Stimulated activated CD8-positive, alpha-beta memory T cell treated with anti-CD3 and anti-CD28 coated beads, Interleukin-4, amount 100 ng/mL, for 4 hours (primary cell): ENCODE results near the gene TRAPPC2L.
"Not testable (repeated sequence)": the region's sequence is repeated elsewhere in the genome, so short reads cannot be mapped to it uniquely, and the experiment has no call there.

ENCODE experiments used
- DNase-seq, 2 donors: peaks; one replicate each; pipeline ENCODE4 v3.0.0-alpha.2; 2020; ENCODE audit warnings: low read depth in 2 of 2, low spot score in 1 of 2

TRAPPC2L gene

GRCh38 chr16:88889702-88890352 lies 32.9 kb downstream of the TRAPPC2L start:
- DNase-seq: not testable (repeated sequence)

GRCh38 chr16:88891083-88891482 lies 34.2 kb downstream of the TRAPPC2L start:
- no peak for DNase-seq

- no peak for DNase-seq
These were observed 35.1 kb downstream of the TRAPPC2L start for GRCh38 chr16:88892065-88892464.

- DNase-seq: no peak
These were observed 36.4 kb downstream of the TRAPPC2L start for GRCh38 chr16:88893127-88893968.

GRCh38 chr16:88894266-88894665 lies 37.3 kb downstream of the TRAPPC2L start:
- not testable (repeated sequence) for DNase-seq

- DNase-seq: no peak
These were observed 37.9 kb downstream of the TRAPPC2L start for GRCh38 chr16:88894681-88895300.

- DNase-seq: no peak
These were observed 38.4 kb downstream of the TRAPPC2L start for GRCh38 chr16:88895335-88895734.

GRCh38 chr16:88896238-88897070 lies 39.5 kb downstream of the TRAPPC2L start:
- no peak for DNase-seq

GRCh38 chr16:88897696-88898425 lies 40.9 kb downstream of the TRAPPC2L start:
- DNase-seq: no peak

GRCh38 chr16:88899901-88900661 lies 43.2 kb downstream of the TRAPPC2L start:
- DNase-seq: no peak

- DNase-seq: no peak
These were observed 43.7 kb downstream of the TRAPPC2L start for GRCh38 chr16:88900662-88901052.

- no peak for DNase-seq
These were observed 44.9 kb downstream of the TRAPPC2L start for GRCh38 chr16:88901718-88902337.

GRCh38 chr16:88902744-88903143 lies 45.8 kb downstream of the TRAPPC2L start:
- DNase-seq: no peak

- no peak for DNase-seq
These were observed 46.3 kb downstream of the TRAPPC2L start for GRCh38 chr16:88903267-88903666.

- no peak for DNase-seq
These were observed 47.9 kb downstream of the TRAPPC2L start for GRCh38 chr16:88904676-88905365.

- DNase-seq: no peak
These were observed 48.6 kb downstream of the TRAPPC2L start for GRCh38 chr16:88905563-88905962.

- DNase-seq: no peak
These were observed 49.1 kb downstream of the TRAPPC2L start for GRCh38 chr16:88906020-88906419.

- DNase-seq: no peak
These were observed 49.7 kb downstream of the TRAPPC2L start for GRCh38 chr16:88906535-88907105.
